ENCODE measurements around the gene NMT1. TPM values are rescaled to one million over a fixed set of nuclear protein-coding genes. Genes with fewer than 3 reads are reported as not detected.

The NMT1 gene
- total RNA-seq, 1 donor from 2014 or later: 118 TPM

- H3K36me3 Mint-ChIP-seq (ENCODE audit: low read depth): no peaks in the 10 kb centered on the region
- DNase-seq (ENCODE audit: low read depth, low spot score): no peak
- peaks cover 13% of the 10 kb centered on the region for H3K27me3 Mint-ChIP-seq (ENCODE audit: low read depth)
- TF ChIP-seq, protein P1, sequence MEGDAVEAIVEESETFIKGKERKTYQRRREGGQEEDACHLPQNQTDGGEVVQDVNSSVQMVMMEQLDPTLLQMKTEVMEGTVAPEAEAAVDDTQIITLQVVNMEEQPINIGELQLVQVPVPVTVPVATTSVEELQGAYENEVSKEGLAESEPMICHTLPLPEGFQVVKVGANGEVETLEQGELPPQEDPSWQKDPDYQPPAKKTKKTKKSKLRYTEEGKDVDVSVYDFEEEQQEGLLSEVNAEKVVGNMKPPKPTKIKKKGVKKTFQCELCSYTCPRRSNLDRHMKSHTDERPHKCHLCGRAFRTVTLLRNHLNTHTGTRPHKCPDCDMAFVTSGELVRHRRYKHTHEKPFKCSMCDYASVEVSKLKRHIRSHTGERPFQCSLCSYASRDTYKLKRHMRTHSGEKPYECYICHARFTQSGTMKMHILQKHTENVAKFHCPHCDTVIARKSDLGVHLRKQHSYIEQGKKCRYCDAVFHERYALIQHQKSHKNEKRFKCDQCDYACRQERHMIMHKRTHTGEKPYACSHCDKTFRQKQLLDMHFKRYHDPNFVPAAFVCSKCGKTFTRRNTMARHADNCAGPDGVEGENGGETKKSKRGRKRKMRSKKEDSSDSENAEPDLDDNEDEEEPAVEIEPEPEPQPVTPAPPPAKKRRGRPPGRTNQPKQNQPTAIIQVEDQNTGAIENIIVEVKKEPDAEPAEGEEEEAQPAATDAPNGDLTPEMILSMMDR (conservative IDR thresholded peaks at IDR 0.05): no peak
- H3K4me1 Mint-ChIP-seq: peaks cover 34% of the 10 kb centered on the region
- H3K4me3 Mint-ChIP-seq: peak overlapping the region; percentile 95
- H3K9me3 Mint-ChIP-seq: no peaks in the 10 kb centered on the region
- no peak overlapping the region for H3K27ac Mint-ChIP-seq (ENCODE audit: unreplicated experiment)
These were observed 83.3 kb downstream of the NMT1 start for GRCh38 chr17:45144199-45145034.

- Mint-ChIP-seq H3K4me3 (peak overlapping the region; percentile 95), H3K27ac (ENCODE audit: unreplicated experiment) (no peak overlapping the region), H3K36me3 (ENCODE audit: low read depth) (no peaks in the 10 kb centered on the region), H3K27me3 (ENCODE audit: low read depth) (peaks cover 17% of the 10 kb centered on the region), H3K9me3 (no peaks in the 10 kb centered on the region), H3K4me1 (peaks cover 40% of the 10 kb centered on the region)
- TF ChIP-seq, protein P1 (conservative IDR thresholded peaks at IDR 0.05): no peak
- DNase-seq (ENCODE audit: low read depth, low spot score): no peak
These were observed 83.9 kb downstream of the NMT1 start for GRCh38 chr17:45145035-45145389.

DNA sequence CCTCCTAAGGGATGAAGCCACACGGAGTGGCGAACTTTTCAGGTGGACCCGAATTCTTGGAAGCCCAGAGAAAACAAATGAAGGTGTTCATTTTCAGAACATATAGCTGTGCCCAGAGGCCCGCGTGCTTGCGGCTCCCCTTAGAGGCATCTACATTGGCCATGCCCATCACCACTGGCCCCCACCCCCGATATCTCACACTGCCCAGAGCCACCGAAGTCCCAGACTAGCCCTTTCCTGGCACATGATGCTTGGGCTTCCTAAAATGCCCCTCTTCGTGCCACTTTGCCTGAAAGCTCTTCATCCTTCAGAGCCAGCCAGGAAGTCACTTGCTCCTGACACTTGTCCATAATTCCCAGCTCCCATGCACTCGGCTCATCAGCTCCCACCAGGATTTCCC is 85.0 kb downstream of the NMT1 start:
- TF ChIP-seq, protein P1 (conservative IDR thresholded peaks at IDR 0.05): no peak
- no peaks in the 10 kb centered on the region for H3K9me3 Mint-ChIP-seq
- H3K27ac Mint-ChIP-seq (ENCODE audit: unreplicated experiment): peak overlapping the region; percentile 38
- H3K4me1 Mint-ChIP-seq: peaks cover 48% of the 10 kb centered on the region
- H3K4me3 Mint-ChIP-seq: peak overlapping the region; percentile 95
- H3K27me3 Mint-ChIP-seq (ENCODE audit: low read depth): peaks cover 17% of the 10 kb centered on the region
- no peak for DNase-seq (ENCODE audit: low read depth, low spot score)
- H3K36me3 Mint-ChIP-seq (ENCODE audit: low read depth): no peaks in the 10 kb centered on the region

GRCh38 chr17:45146592-45146889 is 85.4 kb downstream of the NMT1 start:
- DNase-seq (ENCODE audit: low read depth, low spot score): no peak
- H3K4me3 Mint-ChIP-seq: peak overlapping the region; percentile 95
- TF ChIP-seq, protein P1 (conservative IDR thresholded peaks at IDR 0.05): no peak
- H3K27me3 Mint-ChIP-seq (ENCODE audit: low read depth): peaks cover 17% of the 10 kb centered on the region
- no peak overlapping the region for H3K27ac Mint-ChIP-seq (ENCODE audit: unreplicated experiment)
- H3K4me1 Mint-ChIP-seq: peaks cover 51% of the 10 kb centered on the region
- no peaks in the 10 kb centered on the region for H3K36me3 Mint-ChIP-seq (ENCODE audit: low read depth)
- no peaks in the 10 kb centered on the region for H3K9me3 Mint-ChIP-seq

DNA sequence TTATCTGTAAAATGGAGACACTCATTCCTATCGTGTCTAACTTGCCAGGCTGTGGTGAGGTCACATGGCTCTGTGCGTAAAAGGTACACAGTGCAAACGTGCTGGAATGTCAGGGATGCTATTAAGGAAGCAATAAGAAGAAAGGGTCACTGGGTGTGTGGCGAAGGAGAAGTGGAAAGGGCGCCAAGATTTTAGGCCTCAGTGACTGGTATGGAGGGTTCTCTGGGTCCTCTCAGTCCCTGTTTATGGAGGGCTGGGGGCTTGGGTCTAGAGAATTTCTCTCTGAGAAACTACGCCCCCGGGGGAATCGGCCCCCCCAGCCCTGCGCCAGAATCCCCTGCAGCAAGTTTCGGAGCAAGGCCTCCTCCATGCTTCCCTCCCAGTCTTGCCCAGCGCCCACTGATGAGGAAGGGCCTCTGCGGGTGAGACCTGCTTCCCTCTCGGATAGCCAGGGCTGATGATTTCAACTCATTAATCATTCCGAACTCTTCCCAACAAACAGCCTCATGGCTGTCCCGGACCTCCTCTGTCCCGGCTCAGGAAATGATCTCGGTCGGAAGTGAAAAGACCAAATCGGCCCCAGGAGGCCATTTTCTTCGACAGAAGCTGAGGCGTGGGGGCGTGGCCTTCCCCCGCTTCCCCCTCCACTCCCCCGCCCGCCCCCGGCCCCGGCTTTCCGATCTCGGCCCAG is 85.9 kb downstream of the NMT1 start:
- TF ChIP-seq, protein P1 (conservative IDR thresholded peaks at IDR 0.05): no peak
- Mint-ChIP-seq H3K4me1 (peaks cover 56% of the 10 kb centered on the region), H3K36me3 (ENCODE audit: low read depth) (no peaks in the 10 kb centered on the region), H3K27ac (ENCODE audit: unreplicated experiment) (peak overlapping the region; percentile 100), H3K4me3 (peak overlapping the region; percentile 95), H3K27me3 (ENCODE audit: low read depth) (peaks cover 17% of the 10 kb centered on the region), H3K9me3 (no peaks in the 10 kb centered on the region)
- no peak for DNase-seq (ENCODE audit: low read depth, low spot score)

All from neural crest cell (in vitro differentiated cells).